Astrocyte (in vitro differentiated cells and primary cell): ENCODE data around the gene SERPINB11.

Experiments used
- CTCF ChIP-seq: IDR thresholded peaks from 2 replicates; pipeline ENCODE4 v1.5.1; 2011; ENCODE audit warnings: low read depth, mild to moderate bottlenecking, inconsistent platforms, low read length, moderate library complexity; ENCODE audit not compliant: insufficient read depth
- EZH2 ChIP-seq: IDR thresholded peaks from 2 replicates; pipeline ENCODE4 v1.6.1; 2012; ENCODE audit warnings: mild to moderate bottlenecking, low read length, inconsistent platforms; ENCODE audit not compliant: insufficient read depth

- TF ChIP-seq CTCF, result no peak
- TF ChIP-seq EZH2, result no peak
These were observed 28.5 kb downstream of the SERPINB11 start for GRCh38 chr18:63731215-63731614.
